NCI-H128 (cell line): ENCODE measurements around the gene PSG7.
"Not testable (repeated sequence)": the region's sequence is repeated elsewhere in the genome, so short reads cannot be mapped to it uniquely, and the experiment has no call there.

Experiments
- DNase-seq: peaks from one replicate; lab custom pipeline; 2025; ENCODE audit not compliant: unreplicated experiment; lab: John Stamatoyannopoulos, UW

The PSG7 gene

GRCh38 chr19:42916931-42917330 lies 20.1 kb downstream of the PSG7 start:
- DNase-seq = not testable (repeated sequence)

- not testable (repeated sequence) for DNase-seq
Measured at GRCh38 chr19:42913516-42913915, 23.5 kb downstream of the PSG7 start.

GRCh38 chr19:42912941-42913340 lies 24.1 kb downstream of the PSG7 start:
- not testable (repeated sequence) for DNase-seq

- not testable (repeated sequence) for DNase-seq
Measured at GRCh38 chr19:42911731-42912130, 25.3 kb downstream of the PSG7 start.

- DNase-seq = not testable (repeated sequence)
Measured at GRCh38 chr19:42906162-42906561, 30.8 kb downstream of the PSG7 start.

GRCh38 chr19:42900561-42900960 lies 36.4 kb downstream of the PSG7 start:
- not testable (repeated sequence) for DNase-seq

GRCh38 chr19:42899674-42900073 lies 37.3 kb downstream of the PSG7 start:
- DNase-seq = not testable (repeated sequence)

GRCh38 chr19:42899110-42899509 lies 37.9 kb downstream of the PSG7 start:
- not testable (repeated sequence) for DNase-seq

- DNase-seq = not testable (repeated sequence)
Measured at GRCh38 chr19:42898656-42899055, 38.4 kb downstream of the PSG7 start.

GRCh38 chr19:42897729-42898128 lies 39.3 kb downstream of the PSG7 start:
- not testable (repeated sequence) for DNase-seq

- DNase-seq = not testable (repeated sequence)
Measured at GRCh38 chr19:42890446-42890845, 46.6 kb downstream of the PSG7 start.

- not testable (repeated sequence) for DNase-seq
Measured at GRCh38 chr19:42887876-42888445, 49.0 kb downstream of the PSG7 start.

GRCh38 chr19:42882730-42883129 lies 54.3 kb downstream of the PSG7 start:
- not testable (repeated sequence) for DNase-seq

GRCh38 chr19:42882010-42882409 lies 55.0 kb downstream of the PSG7 start:
- not testable (repeated sequence) for DNase-seq

GRCh38 chr19:42881279-42881678 lies 55.7 kb downstream of the PSG7 start:
- not testable (repeated sequence) for DNase-seq

GRCh38 chr19:42880621-42881020 lies 56.4 kb downstream of the PSG7 start:
- not testable (repeated sequence) for DNase-seq

GRCh38 chr19:42879613-42880012 lies 57.4 kb downstream of the PSG7 start, which contains the start of gene PSG1:
Gene PSG1 (minus strand): TSS chr19:42879713. CDS start chr19:42879581, 132 bp downstream.
- DNase-seq = no peak

- DNase-seq = not testable (repeated sequence)
Measured at GRCh38 chr19:42876596-42876995, 60.4 kb downstream of the PSG7 start.

- not testable (repeated sequence) for DNase-seq
Measured at GRCh38 chr19:42875881-42876280, 61.1 kb downstream of the PSG7 start.

GRCh38 chr19:42874901-42875813 lies 61.9 kb downstream of the PSG7 start:
- not testable (repeated sequence) for DNase-seq

GRCh38 chr19:42874136-42874535 lies 62.9 kb downstream of the PSG7 start:
- not testable (repeated sequence) for DNase-seq
